Measurements from ENCODE around the gene KIF14.

Gene KIF14

GRCh38 chr1:200620273-200621131, at the start of gene KIF14:
Gene KIF14 (minus strand): TSS chr1:200620751. CDS start chr1:200618723, 2,028 bp downstream.
- peak within 1 kb of the TSS; percentile 90 for H3K4me3 ChIP-seq (ENCODE audit: low read depth, low read length)

- peak within 1 kb of the TSS; percentile 66 for H3K4me3 ChIP-seq (ENCODE audit: low read depth, low read length)
These were observed 49.0 kb upstream of the KIF14 start, which contains the start of gene DDX59 for GRCh38 chr1:200669314-200670241. Gene DDX59 (minus strand): TSS chr1:200669907. CDS start chr1:200666740, 3,167 bp downstream.

GRCh38 chr1:200668514-200669313, 48.2 kb upstream of the KIF14 start:
- H3K4me3 ChIP-seq (ENCODE audit: low read depth, low read length) = peak overlapping the region; percentile 66

GRCh38 chr1:200666309-200666708, 45.8 kb upstream of the KIF14 start:
- no peak overlapping the region for H3K4me3 ChIP-seq (ENCODE audit: low read depth, low read length)

GRCh38 chr1:200665861-200666260, 45.3 kb upstream of the KIF14 start:
- no peak overlapping the region for H3K4me3 ChIP-seq (ENCODE audit: low read depth, low read length)

GRCh38 chr1:200660719-200661118, 40.2 kb upstream of the KIF14 start:
- H3K4me3 ChIP-seq (ENCODE audit: low read depth, low read length) = no peak overlapping the region

GRCh38 chr1:200659269-200659668, 38.7 kb upstream of the KIF14 start:
- no peak overlapping the region for H3K4me3 ChIP-seq (ENCODE audit: low read depth, low read length)

GRCh38 chr1:200658037-200658818, 37.7 kb upstream of the KIF14 start:
- H3K4me3 ChIP-seq (ENCODE audit: low read depth, low read length) = no peak overlapping the region

GRCh38 chr1:200654660-200655059, 34.1 kb upstream of the KIF14 start:
- H3K4me3 ChIP-seq (ENCODE audit: low read depth, low read length) = no peak overlapping the region

GRCh38 chr1:200653022-200653462, 32.5 kb upstream of the KIF14 start:
- no peak overlapping the region for H3K4me3 ChIP-seq (ENCODE audit: low read depth, low read length)

- no peak overlapping the region for H3K4me3 ChIP-seq (ENCODE audit: low read depth, low read length)
These were observed 31.8 kb upstream of the KIF14 start for GRCh38 chr1:200652378-200652777.

GRCh38 chr1:200646515-200646914, 26.0 kb upstream of the KIF14 start:
- no peak overlapping the region for H3K4me3 ChIP-seq (ENCODE audit: low read depth, low read length)

GRCh38 chr1:200644021-200644420, 23.5 kb upstream of the KIF14 start:
- H3K4me3 ChIP-seq (ENCODE audit: low read depth, low read length) = no peak overlapping the region

- H3K4me3 ChIP-seq (ENCODE audit: low read depth, low read length) = no peak overlapping the region
These were observed 21.9 kb upstream of the KIF14 start for GRCh38 chr1:200642481-200642880.

GRCh38 chr1:200640963-200641401, 20.4 kb upstream of the KIF14 start:
- H3K4me3 ChIP-seq (ENCODE audit: low read depth, low read length) = no peak overlapping the region

GRCh38 chr1:200640373-200640962, 19.9 kb upstream of the KIF14 start:
- H3K4me3 ChIP-seq (ENCODE audit: low read depth, low read length) = no peak overlapping the region

GRCh38 chr1:200638073-200638472, 17.5 kb upstream of the KIF14 start:
- no peak overlapping the region for H3K4me3 ChIP-seq (ENCODE audit: low read depth, low read length)

GRCh38 chr1:200636681-200637080, 16.1 kb upstream of the KIF14 start:
- no peak overlapping the region for H3K4me3 ChIP-seq (ENCODE audit: low read depth, low read length)

All from iPS-11a (cell line).